CD8-positive, alpha-beta memory T cell (primary cell): ENCODE results near the gene PICK1. TPM values are rescaled to one million over a fixed set of nuclear protein-coding genes. Genes with fewer than 3 reads are reported as not detected.

Experiments
- CTCF ChIA-PET: fragments of 350-600 bp; sonication (Branson Sonifier 250); formaldehyde crosslinking; loops from one replicate; lab custom pipeline; 2021; ENCODE audit warnings: antibody characterized with exemption; lab: Charles Lee
- POLR2A ChIA-PET: fragments of 350-600 bp; sonication (Branson Sonifier 250); formaldehyde crosslinking; loops from one replicate; lab custom pipeline; 2021; ENCODE audit warnings: antibody characterized with exemption; lab: Charles Lee
- DNase-seq, 5 donors: peaks; one replicate each; pipeline versions ENCODE4 v3.0.0 to v3.0.0-alpha.2; 2020 to 2022; ENCODE audit warnings: mixed read lengths in 1 of 5
- H3K27ac ChIP-seq: one replicate; pipeline ENCODE4 v1.7.0; 2013; ENCODE audit warnings: low read depth, mild to moderate bottlenecking, low read length, moderate library complexity
- H3K27me3 ChIP-seq: 2 replicates; pipeline ENCODE4 v1.7.0; 2013; ENCODE audit warnings: low read length, mild to moderate bottlenecking; ENCODE audit not compliant: insufficient read depth, poor library complexity, severe bottlenecking
- H3K36me3 ChIP-seq: 2 replicates; pipeline ENCODE4 v1.7.0; 2013; ENCODE audit warnings: mild to moderate bottlenecking, low read length, moderate library complexity; ENCODE audit not compliant: insufficient read depth
- H3K4me1 ChIP-seq: 2 replicates; pipeline ENCODE4 v1.7.0; 2013; ENCODE audit warnings: mild to moderate bottlenecking, low read length, moderate library complexity; ENCODE audit not compliant: insufficient read depth
- H3K4me3 ChIP-seq: 2 replicates; pipeline ENCODE4 v1.7.0; 2013; ENCODE audit warnings: mild to moderate bottlenecking, low read length
- H3K9me3 ChIP-seq: 2 replicates; pipeline ENCODE4 v1.7.0; 2013; ENCODE audit warnings: mild to moderate bottlenecking, low read length
- H3K27ac Mint-ChIP-seq, 8 donors: one replicate each; pipeline ENCODE4 v1.8.0; 2020 to 2021; ENCODE audit warnings: mixed read lengths in 8 of 8, mild to moderate bottlenecking in 6 of 8, inconsistent platforms in 3 of 8, moderate library complexity in 3 of 8
- H3K27me3 Mint-ChIP-seq, 2 donors: one replicate each; pipeline ENCODE4 v1.8.0; 2020 to 2021; ENCODE audit warnings: mixed read lengths in 2 of 2, mild to moderate bottlenecking in 1 of 2, moderate library complexity in 1 of 2
- H3K36me3 Mint-ChIP-seq, 3 donors: one replicate each; pipeline ENCODE4 v1.8.0; 2020 to 2021; ENCODE audit warnings: mixed read lengths in 3 of 3, inconsistent platforms in 1 of 3, mild to moderate bottlenecking in 1 of 3
- H3K4me1 Mint-ChIP-seq, 3 donors: one replicate each; pipeline ENCODE4 v1.8.0; 2020 to 2021; ENCODE audit warnings: mixed read lengths in 3 of 3, inconsistent platforms in 1 of 3, mild to moderate bottlenecking in 1 of 3
- H3K4me3 Mint-ChIP-seq, 7 donors: one replicate each; pipeline ENCODE4 v1.8.0; 2020 to 2021; ENCODE audit warnings: mixed read lengths in 7 of 7, mild to moderate bottlenecking in 6 of 7, moderate library complexity in 4 of 7, inconsistent platforms in 2 of 7
- H3K9me3 Mint-ChIP-seq, 5 donors: one replicate each; pipeline ENCODE4 v1.8.0; 2020 to 2022; ENCODE audit warnings: mixed read lengths in 5 of 5, mild to moderate bottlenecking in 3 of 5, moderate library complexity in 2 of 5, inconsistent platforms in 1 of 5
- polyA plus RNA-seq: library from polyadenylated mRNA; unstranded; fragments of 300-500 nt; fragmentation: Illumina TruSeq; gene quantifications from one replicate; pipeline ENCODE4 v1.2.3, GENCODE V29; 2021
- total RNA-seq, 2 experiments: library from RNA; stranded (reverse); gene quantifications; one replicate each; pipeline ENCODE4 v1.2.3, GENCODE V29; 2021

The PICK1 gene
- total and polyA plus RNA-seq, 3 experiments from 2014 or later = 9.4 to 22.5 (median 21.0) TPM

- H3K36me3 Mint-ChIP-seq = peaks cover 0 to 3% (median 0%) of the 10 kb centered on the region in 3 donors
- peaks cover 16 to 19% of the 10 kb centered on the region in 2 donors for H3K27me3 Mint-ChIP-seq
- Histone ChIP-seq H3K9me3 (no peaks in the 10 kb centered on the region), H3K4me3 (no peak overlapping the region), H3K27ac (no peak overlapping the region), H3K27me3 (peaks cover 19% of the 10 kb centered on the region), H3K36me3 (no peaks in the 10 kb centered on the region), H3K4me1 (peaks cover 15% of the 10 kb centered on the region)
- peaks cover 0 to 11% (median 0%) of the 10 kb centered on the region in 3 donors for H3K4me1 Mint-ChIP-seq
- CTCF ChIA-PET = no interaction called here
- H3K9me3 Mint-ChIP-seq = no peaks in the 10 kb centered on the region
- DNase-seq = no peak
- no peak overlapping the region for H3K27ac Mint-ChIP-seq
- POLR2A ChIA-PET = no interaction called here
- peak overlapping the region in 3 of 7 donors; percentile 9 to 51 (median 38) for H3K4me3 Mint-ChIP-seq
These were observed 22.6 kb downstream of the PICK1 start for GRCh38 chr22:38079804-38080203.

GRCh38 chr22:38080474-38080849 lies 23.3 kb downstream of the PICK1 start:
- ChIA-PET CTCF (no interaction called here), POLR2A (no interaction called here)
- no peaks in the 10 kb centered on the region for H3K9me3 ChIP-seq
- H3K27ac Mint-ChIP-seq = no peak overlapping the region
- peaks cover 0 to 3% (median 0%) of the 10 kb centered on the region in 3 donors for H3K36me3 Mint-ChIP-seq
- peaks cover 0 to 11% (median 0%) of the 10 kb centered on the region in 3 donors for H3K4me1 Mint-ChIP-seq
- no peak overlapping the region for H3K4me3 ChIP-seq
- H3K9me3 Mint-ChIP-seq = no peaks in the 10 kb centered on the region
- H3K27me3 ChIP-seq = peaks cover 19% of the 10 kb centered on the region
- peaks cover 16 to 19% of the 10 kb centered on the region in 2 donors for H3K27me3 Mint-ChIP-seq
- H3K27ac ChIP-seq = no peak overlapping the region
- H3K4me3 Mint-ChIP-seq = peak overlapping the region in 1 of 7 donors; percentile 34
- no peaks in the 10 kb centered on the region for H3K36me3 ChIP-seq
- DNase-seq = no peak
- H3K4me1 ChIP-seq = peaks cover 15% of the 10 kb centered on the region

GRCh38 chr22:38080850-38081635 lies 23.8 kb downstream of the PICK1 start:
- Mint-ChIP-seq H3K4me1 (peaks cover 0 to 11% (median 0%) of the 10 kb centered on the region in 3 donors), H3K36me3 (no peaks in the 10 kb centered on the region), H3K27me3 (peaks cover 16 to 19% of the 10 kb centered on the region in 2 donors), H3K4me3 (peak overlapping the region in 1 of 7 donors; percentile 34), H3K27ac (no peak overlapping the region), H3K9me3 (no peaks in the 10 kb centered on the region)
- Histone ChIP-seq H3K27ac (no peak overlapping the region), H3K9me3 (no peaks in the 10 kb centered on the region), H3K27me3 (peaks cover 19% of the 10 kb centered on the region), H3K4me1 (peaks cover 15% of the 10 kb centered on the region), H3K36me3 (no peaks in the 10 kb centered on the region), H3K4me3 (no peak overlapping the region)
- ChIA-PET POLR2A (no interaction called here), CTCF (no interaction called here)
- DNase-seq = no peak

GRCh38 chr22:38081636-38081940 lies 24.4 kb downstream of the PICK1 start:
- CTCF ChIA-PET = no interaction called here
- H3K4me3 ChIP-seq = no peak overlapping the region
- no peak overlapping the region for H3K27ac Mint-ChIP-seq

GRCh38 chr22:38081941-38082828 lies 25.0 kb downstream of the PICK1 start:
- Mint-ChIP-seq H3K36me3 (peaks cover 0 to under 1% (median 0%) of the 10 kb centered on the region in 3 donors), H3K4me1 (peaks cover 0 to 11% (median 0%) of the 10 kb centered on the region in 3 donors), H3K27ac (no peak overlapping the region), H3K27me3 (peaks cover 16 to 19% of the 10 kb centered on the region in 2 donors), H3K4me3 (peak overlapping the region in 2 of 7 donors; percentile 7 to 48), H3K9me3 (no peaks in the 10 kb centered on the region)
- CTCF ChIA-PET = no interaction called here
- Histone ChIP-seq H3K4me3 (no peak overlapping the region), H3K27me3 (peaks cover 19% of the 10 kb centered on the region), H3K27ac (no peak overlapping the region), H3K36me3 (no peaks in the 10 kb centered on the region), H3K9me3 (no peaks in the 10 kb centered on the region), H3K4me1 (peaks cover 15% of the 10 kb centered on the region)
- no peak for DNase-seq
- POLR2A ChIA-PET = no interaction called here

More at GRCh38 chr22:38081636-38081940, 24.4 kb downstream of the PICK1 start:
- no peaks in the 10 kb centered on the region for H3K9me3 ChIP-seq
- H3K4me1 ChIP-seq = peaks cover 15% of the 10 kb centered on the region
- H3K36me3 Mint-ChIP-seq = no peaks in the 10 kb centered on the region
- no peak overlapping the region for H3K4me3 Mint-ChIP-seq
- peaks cover 16 to 19% of the 10 kb centered on the region in 2 donors for H3K27me3 Mint-ChIP-seq
- no peaks in the 10 kb centered on the region for H3K36me3 ChIP-seq
- H3K27ac ChIP-seq = no peak overlapping the region
- H3K4me1 Mint-ChIP-seq = peaks cover 0 to 11% (median 0%) of the 10 kb centered on the region in 3 donors
- POLR2A ChIA-PET = no interaction called here
- peaks cover 19% of the 10 kb centered on the region for H3K27me3 ChIP-seq
- no peak for DNase-seq
- no peaks in the 10 kb centered on the region for H3K9me3 Mint-ChIP-seq

- Histone ChIP-seq H3K27ac (no peak overlapping the region), H3K27me3 (peaks cover 19% of the 10 kb centered on the region), H3K9me3 (no peaks in the 10 kb centered on the region), H3K4me1 (peaks cover 15% of the 10 kb centered on the region), H3K4me3 (no peak overlapping the region), H3K36me3 (no peaks in the 10 kb centered on the region)
- H3K36me3 Mint-ChIP-seq = peaks cover 0 to 6% (median 1%) of the 10 kb centered on the region in 3 donors
- no peaks in the 10 kb centered on the region for H3K9me3 Mint-ChIP-seq
- H3K4me3 Mint-ChIP-seq = peak overlapping the region in 1 of 7 donors; percentile 12
- no peak overlapping the region for H3K27ac Mint-ChIP-seq
- H3K27me3 Mint-ChIP-seq = peaks cover 18 to 27% of the 10 kb centered on the region in 2 donors
- POLR2A ChIA-PET = no interaction called here
- H3K4me1 Mint-ChIP-seq = peaks cover 0 to 11% (median 0%) of the 10 kb centered on the region in 3 donors
- no peak for DNase-seq
- CTCF ChIA-PET = no interaction called here
These were observed 25.9 kb downstream of the PICK1 start for GRCh38 chr22:38082986-38083710.

- Mint-ChIP-seq H3K36me3 (peaks cover 0 to 6% (median 1%) of the 10 kb centered on the region in 3 donors), H3K27ac (no peak within 1 kb of the TSS), H3K27me3 (peaks cover 19 to 29% of the 10 kb centered on the region in 2 donors), H3K4me3 (peak within 1 kb of the TSS in 1 of 7 donors; percentile 12), H3K9me3 (no peaks in the 10 kb centered on the region), H3K4me1 (peaks cover 0 to 11% (median 0%) of the 10 kb centered on the region in 3 donors)
- no peak within 1 kb of the TSS for H3K4me3 ChIP-seq
- H3K4me1 ChIP-seq = peaks cover 15% of the 10 kb centered on the region
- no peak for DNase-seq
- ChIA-PET CTCF (no interaction called here), POLR2A (no interaction called here)
- H3K36me3 ChIP-seq = no peaks in the 10 kb centered on the region
- peaks cover 19% of the 10 kb centered on the region for H3K27me3 ChIP-seq
- H3K27ac ChIP-seq = no peak within 1 kb of the TSS
- H3K9me3 ChIP-seq = no peaks in the 10 kb centered on the region
These were observed 26.9 kb downstream of the PICK1 start, which contains the start of gene SLC16A8 for GRCh38 chr22:38083931-38084631. SLC16A8 (minus strand) TSS chr22:38084184; CDS start chr22:38082873, 1,311 bp downstream.
